BE2C (cell line): ENCODE results near the gene AMBRA1.

Source experiments
- DNase-seq: peaks from one replicate; pipeline ENCODE4 v3.0.0-alpha.2; 2020
- H3K27me3 ChIP-seq: fragments of 250-450 bp; sonication (Bioruptor Pico); 2 replicates; pipeline ENCODE4 v1.5.1; 2020; ENCODE audit warnings: mild to moderate bottlenecking
- H3K36me3 ChIP-seq: fragments of 250-450 bp; sonication (Bioruptor Pico); 2 replicates; pipeline ENCODE4 v1.5.1; 2020; ENCODE audit warnings: mild to moderate bottlenecking
- H3K4me1 ChIP-seq: fragments of 250-450 bp; sonication (Bioruptor Pico); 2 replicates; pipeline ENCODE4 v1.5.1; 2020
- H3K4me3 ChIP-seq: 2 replicates; pipeline ENCODE4 v1.5.1; 2011; ENCODE audit warnings: low read depth, low read length
- H3K9me3 ChIP-seq: fragments of 250-450 bp; sonication (Bioruptor Pico); 2 replicates; pipeline ENCODE4 v1.5.1; 2020
- CTCF ChIP-seq: IDR thresholded peaks from 2 replicates; pipeline ENCODE4 v1.5.1; 2012; ENCODE audit warnings: mild to moderate bottlenecking, low read depth, low read length

The AMBRA1 gene

GRCh38 chr11:46364791-46365190 lies 229.0 kb downstream of the AMBRA1 start:
- Histone ChIP-seq H3K4me1 (peaks cover 10% of the 10 kb centered on the region), H3K4me3 (no peak overlapping the region), H3K36me3 (no peaks in the 10 kb centered on the region; the same call in 1 of the 2 replicates), H3K27me3 (no peaks in the 10 kb centered on the region), H3K9me3 (no peaks in the 10 kb centered on the region)
- no peak for DNase-seq
- no peak for TF ChIP-seq CTCF

GRCh38 chr11:46364056-46364455 lies 229.8 kb downstream of the AMBRA1 start:
- H3K27me3 ChIP-seq: no peaks in the 10 kb centered on the region
- H3K4me3 ChIP-seq: no peak overlapping the region
- DNase-seq: no peak
- peaks cover 10% of the 10 kb centered on the region for H3K4me1 ChIP-seq
- H3K9me3 ChIP-seq: no peaks in the 10 kb centered on the region
- H3K36me3 ChIP-seq: no peaks in the 10 kb centered on the region
- no peak for TF ChIP-seq CTCF

- DNase-seq: no peak
- TF ChIP-seq CTCF: no peak
- H3K36me3 ChIP-seq: no peaks in the 10 kb centered on the region
- peaks cover 10% of the 10 kb centered on the region for H3K4me1 ChIP-seq
- H3K4me3 ChIP-seq: no peak overlapping the region
- no peaks in the 10 kb centered on the region for H3K9me3 ChIP-seq
- no peaks in the 10 kb centered on the region for H3K27me3 ChIP-seq
Observed at GRCh38 chr11:46363455-46364005, 230.3 kb downstream of the AMBRA1 start.

GRCh38 chr11:46363031-46363407 lies 230.8 kb downstream of the AMBRA1 start:
- H3K27me3 ChIP-seq: no peaks in the 10 kb centered on the region
- no peak for TF ChIP-seq CTCF
- no peaks in the 10 kb centered on the region for H3K36me3 ChIP-seq
- no peak overlapping the region for H3K4me3 ChIP-seq
- H3K9me3 ChIP-seq: no peaks in the 10 kb centered on the region
- H3K4me1 ChIP-seq: peaks cover 10% of the 10 kb centered on the region
- DNase-seq: peak; percentile 40

- no peak for DNase-seq
- no peaks in the 10 kb centered on the region for H3K9me3 ChIP-seq
- H3K4me1 ChIP-seq: peaks cover 10% of the 10 kb centered on the region
- no peaks in the 10 kb centered on the region for H3K27me3 ChIP-seq
- H3K36me3 ChIP-seq: no peaks in the 10 kb centered on the region
- H3K4me3 ChIP-seq: no peak overlapping the region
- TF ChIP-seq CTCF: no peak
Observed at GRCh38 chr11:46362156-46363030, 231.4 kb downstream of the AMBRA1 start.
